ENCODE data around the gene ERC2. TPM values are rescaled to one million over a fixed set of nuclear protein-coding genes. Genes with fewer than 3 reads are reported as not detected.
A peak's percentile ranks its signal among the peaks of the same experiment; 100 is the strongest.

ERC2 gene
- total RNA-seq, 2 donors from 2014 or later = 0.33 to 1.2 TPM

DNA sequence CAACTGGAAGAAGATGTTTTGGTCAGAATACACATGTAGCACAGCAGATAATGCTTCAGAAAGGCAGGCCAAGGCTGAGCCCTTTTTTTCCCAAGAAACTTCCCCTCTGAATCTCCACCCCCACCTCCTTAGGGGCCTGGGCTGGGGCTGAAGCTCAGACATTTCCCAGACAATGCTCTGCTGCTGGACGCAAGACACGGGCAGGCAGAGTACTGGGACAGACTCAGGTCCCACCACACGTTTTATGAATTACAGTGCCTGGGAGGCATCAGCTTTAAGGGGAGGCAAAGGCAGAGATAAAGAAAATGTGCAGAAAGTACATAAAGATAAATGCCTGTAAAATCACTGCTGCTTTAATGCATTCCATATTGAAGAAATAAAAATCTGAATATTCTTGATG is 479.4 kb downstream of the ERC2 start:
- DNase-seq (ENCODE audit: low spot score) = no peak
- Mint-ChIP-seq H3K27me3 (no peaks in the 10 kb centered on the region), H3K4me3 (no peak overlapping the region), H3K9me3 (no peaks in the 10 kb centered on the region), H3K36me3 (no peaks in the 10 kb centered on the region), H3K27ac (no peak overlapping the region), H3K4me1 (ENCODE audit: low read depth in 2 of 2) (no peaks in the 10 kb centered on the region)
- ATAC-seq = no peak

DNA sequence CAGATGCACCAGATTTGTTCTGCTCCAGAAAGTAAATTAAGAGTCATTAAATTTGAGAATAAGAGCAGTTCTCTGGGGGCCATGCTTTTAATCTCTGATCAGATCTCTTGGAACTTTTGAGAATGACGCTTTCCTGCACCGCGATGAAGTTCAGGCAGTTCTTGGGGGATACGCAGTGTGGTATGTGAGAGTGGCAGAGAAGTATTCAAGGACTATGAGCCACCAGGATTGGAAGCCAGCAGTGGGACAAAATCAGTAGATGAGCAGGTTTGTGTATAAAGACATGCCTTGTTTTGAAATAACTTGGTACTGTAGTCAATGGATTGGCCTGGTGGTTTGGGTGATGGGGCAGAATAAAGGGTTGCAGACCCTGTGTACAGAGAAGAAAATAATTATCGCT is 483.6 kb downstream of the ERC2 start:
- ATAC-seq (no peak), DNase-seq (ENCODE audit: low spot score) (no peak)
- no peaks in the 10 kb centered on the region for H3K36me3 Mint-ChIP-seq
- H3K27me3 Mint-ChIP-seq = no peaks in the 10 kb centered on the region
- H3K4me1 Mint-ChIP-seq (ENCODE audit: low read depth in 2 of 2) = no peaks in the 10 kb centered on the region
- no peak overlapping the region for H3K4me3 Mint-ChIP-seq
- H3K9me3 Mint-ChIP-seq = no peaks in the 10 kb centered on the region
- no peak overlapping the region for H3K27ac Mint-ChIP-seq

DNA sequence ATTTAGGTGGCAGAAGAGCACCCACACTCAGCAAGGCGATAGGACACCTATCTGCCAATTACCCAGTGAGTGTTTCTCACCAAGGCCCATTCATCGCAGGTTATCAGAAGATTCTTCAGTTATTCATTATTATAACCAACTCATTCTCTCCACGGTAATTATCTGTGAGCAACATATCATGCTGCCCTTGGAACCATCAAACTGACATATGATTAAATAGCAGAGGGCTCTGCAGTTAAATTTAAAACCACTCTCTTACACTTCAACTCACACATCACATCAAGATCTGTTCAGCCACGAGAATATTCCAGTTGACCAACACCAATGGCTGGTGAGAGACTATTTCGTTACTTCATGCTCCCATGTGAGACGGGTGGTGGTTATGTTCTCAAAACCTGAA is 489.3 kb downstream of the ERC2 start:
- Mint-ChIP-seq H3K4me1 (ENCODE audit: low read depth in 2 of 2) (no peaks in the 10 kb centered on the region), H3K36me3 (no peaks in the 10 kb centered on the region), H3K9me3 (peaks cover 5% of the 10 kb centered on the region), H3K27ac (no peak overlapping the region), H3K27me3 (no peaks in the 10 kb centered on the region), H3K4me3 (no peak overlapping the region)
- DNase-seq (ENCODE audit: low spot score) (no peak), ATAC-seq (no peak)

DNA sequence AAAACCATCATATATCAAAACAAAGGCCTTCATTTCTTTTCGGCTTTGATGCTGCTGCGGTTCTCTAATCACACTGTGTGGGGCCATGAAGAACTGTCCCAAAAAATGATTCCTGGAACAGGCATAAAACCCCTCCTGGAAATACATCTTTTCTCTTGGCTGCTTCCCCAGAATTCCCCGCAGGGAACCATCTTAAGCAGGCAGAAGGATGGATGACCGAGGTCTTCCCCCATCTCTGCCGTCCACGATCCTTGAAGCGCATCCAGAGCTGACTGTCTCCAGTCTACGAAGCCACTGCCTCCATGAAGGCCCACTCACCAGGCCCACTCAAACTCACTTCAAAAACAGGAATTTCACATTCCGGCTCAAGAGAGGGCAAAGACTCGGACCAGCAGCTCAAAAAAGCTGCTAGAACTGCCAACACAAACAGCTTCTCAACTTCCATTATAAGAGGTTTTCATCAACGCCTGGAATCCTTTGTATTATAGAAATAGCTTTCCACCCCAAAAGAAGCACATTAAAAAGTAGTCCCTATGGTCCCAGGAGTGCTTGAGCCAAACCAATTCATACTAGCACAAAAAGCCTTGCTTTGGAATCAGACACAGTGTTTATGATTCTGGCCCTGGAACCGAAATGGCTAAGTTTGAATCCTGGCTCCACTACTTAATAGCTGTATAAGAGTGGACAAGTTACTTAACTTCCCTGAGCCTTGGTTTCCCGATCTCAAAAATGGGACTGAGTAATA is 493.7 kb downstream of the ERC2 start:
- Mint-ChIP-seq H3K36me3 (no peaks in the 10 kb centered on the region), H3K27ac (no peak overlapping the region), H3K9me3 (peaks cover 15% of the 10 kb centered on the region), H3K4me1 (ENCODE audit: low read depth in 2 of 2) (no peaks in the 10 kb centered on the region), H3K27me3 (no peaks in the 10 kb centered on the region), H3K4me3 (no peak overlapping the region)
- DNase-seq (ENCODE audit: low spot score) = no peak
- ATAC-seq = no peak

DNA sequence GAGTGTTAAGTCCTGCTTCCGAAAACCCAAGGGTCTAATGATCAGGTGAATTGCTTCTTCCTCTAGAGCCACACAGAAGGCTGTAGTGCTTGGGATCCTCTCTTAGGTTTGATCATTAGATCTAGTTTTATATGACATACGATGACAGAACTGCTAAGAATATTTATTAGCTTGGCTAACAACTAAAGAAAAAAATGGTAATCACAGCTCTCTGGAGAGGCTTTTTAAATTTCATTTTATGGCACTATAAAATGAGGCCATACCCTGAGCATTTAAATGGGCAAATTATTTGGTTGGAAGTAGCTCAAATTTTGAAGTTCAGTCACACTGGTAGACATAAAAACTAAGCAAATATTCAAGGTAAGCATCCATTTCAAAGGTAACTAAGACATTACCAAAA is 498.6 kb downstream of the ERC2 start:
- H3K27ac Mint-ChIP-seq = no peak overlapping the region
- no peaks in the 10 kb centered on the region for H3K27me3 Mint-ChIP-seq
- H3K4me3 Mint-ChIP-seq = no peak overlapping the region
- ATAC-seq (no peak), DNase-seq (ENCODE audit: low spot score) (no peak)
- no peaks in the 10 kb centered on the region for H3K4me1 Mint-ChIP-seq (ENCODE audit: low read depth in 2 of 2)
- H3K9me3 Mint-ChIP-seq = peaks cover 19% of the 10 kb centered on the region
- no peaks in the 10 kb centered on the region for H3K36me3 Mint-ChIP-seq

DNA sequence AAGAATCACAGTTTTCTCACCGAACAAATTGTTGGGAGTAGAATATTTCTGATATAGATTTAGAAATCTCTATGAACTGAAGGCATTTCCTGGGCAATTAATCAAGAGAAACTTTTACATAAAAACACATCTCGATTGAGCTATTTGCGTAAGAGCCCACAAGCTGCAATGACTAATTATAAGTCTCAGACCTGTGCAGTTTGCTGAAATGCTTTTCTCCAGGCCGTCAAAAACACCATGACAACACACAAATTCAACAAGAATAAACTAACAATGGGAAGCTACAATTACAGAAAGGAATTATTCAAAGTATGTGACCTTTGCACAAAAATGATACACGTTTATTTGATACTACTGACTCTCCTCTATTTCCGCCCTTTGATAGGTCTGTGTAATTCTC is 499.9 kb downstream of the ERC2 start:
- no peaks in the 10 kb centered on the region for H3K4me1 Mint-ChIP-seq (ENCODE audit: low read depth in 2 of 2)
- no peak overlapping the region for H3K27ac Mint-ChIP-seq
- H3K9me3 Mint-ChIP-seq = peaks cover 19% of the 10 kb centered on the region
- no peak overlapping the region for H3K4me3 Mint-ChIP-seq
- DNase-seq (ENCODE audit: low spot score) (no peak), ATAC-seq (no peak)
- no peaks in the 10 kb centered on the region for H3K27me3 Mint-ChIP-seq
- H3K36me3 Mint-ChIP-seq = no peaks in the 10 kb centered on the region

DNA sequence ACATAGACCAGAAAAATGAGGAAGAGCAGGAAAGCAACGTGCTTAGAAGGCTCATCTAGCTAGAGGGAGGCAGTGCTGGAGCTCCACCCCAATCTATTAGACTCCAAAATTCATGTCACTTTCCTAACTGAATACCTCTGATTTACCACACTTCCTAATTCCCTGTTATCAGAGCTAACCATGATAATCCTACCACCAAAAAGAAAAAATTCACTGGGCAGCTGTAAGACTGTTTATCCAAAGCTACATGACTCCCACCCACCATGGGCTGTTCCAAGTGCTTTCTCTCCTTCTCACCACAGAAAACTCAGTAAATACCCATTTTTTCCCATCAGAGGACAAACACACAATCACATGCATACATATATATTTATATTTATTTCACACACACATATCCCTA is 501.7 kb downstream of the ERC2 start:
- H3K36me3 Mint-ChIP-seq = no peaks in the 10 kb centered on the region
- ATAC-seq (no peak), DNase-seq (ENCODE audit: low spot score) (no peak)
- H3K4me1 Mint-ChIP-seq (ENCODE audit: low read depth in 2 of 2) = no peaks in the 10 kb centered on the region
- H3K9me3 Mint-ChIP-seq = peaks cover 12% of the 10 kb centered on the region
- H3K4me3 Mint-ChIP-seq = no peak overlapping the region
- H3K27ac Mint-ChIP-seq = no peak overlapping the region
- no peaks in the 10 kb centered on the region for H3K27me3 Mint-ChIP-seq

DNA sequence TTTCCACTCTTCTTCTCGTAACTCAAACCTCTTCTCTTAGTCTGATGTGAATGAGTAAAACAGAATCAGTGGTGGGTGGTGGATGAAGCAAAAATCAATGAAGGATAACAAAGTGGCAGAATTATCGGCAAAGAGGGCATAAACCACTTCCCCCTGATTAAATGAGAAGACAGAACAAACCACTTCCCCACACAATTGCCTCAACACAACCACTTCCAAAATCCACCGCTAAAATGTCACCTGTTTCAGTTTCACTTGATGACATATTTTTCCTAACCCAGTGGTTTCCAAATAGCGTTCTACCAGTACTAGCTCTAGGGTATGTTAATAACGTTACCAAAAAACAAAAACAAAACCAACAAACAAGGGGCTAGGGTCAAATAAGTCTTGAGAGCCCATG is 502.5 kb downstream of the ERC2 start:
- H3K4me3 Mint-ChIP-seq = no peak overlapping the region
- no peak overlapping the region for H3K27ac Mint-ChIP-seq
- H3K9me3 Mint-ChIP-seq = peaks cover 16% of the 10 kb centered on the region
- H3K27me3 Mint-ChIP-seq = no peaks in the 10 kb centered on the region
- no peak for DNase-seq (ENCODE audit: low spot score)
- no peaks in the 10 kb centered on the region for H3K36me3 Mint-ChIP-seq
- ATAC-seq = no peak
- H3K4me1 Mint-ChIP-seq (ENCODE audit: low read depth in 2 of 2) = no peaks in the 10 kb centered on the region

DNA sequence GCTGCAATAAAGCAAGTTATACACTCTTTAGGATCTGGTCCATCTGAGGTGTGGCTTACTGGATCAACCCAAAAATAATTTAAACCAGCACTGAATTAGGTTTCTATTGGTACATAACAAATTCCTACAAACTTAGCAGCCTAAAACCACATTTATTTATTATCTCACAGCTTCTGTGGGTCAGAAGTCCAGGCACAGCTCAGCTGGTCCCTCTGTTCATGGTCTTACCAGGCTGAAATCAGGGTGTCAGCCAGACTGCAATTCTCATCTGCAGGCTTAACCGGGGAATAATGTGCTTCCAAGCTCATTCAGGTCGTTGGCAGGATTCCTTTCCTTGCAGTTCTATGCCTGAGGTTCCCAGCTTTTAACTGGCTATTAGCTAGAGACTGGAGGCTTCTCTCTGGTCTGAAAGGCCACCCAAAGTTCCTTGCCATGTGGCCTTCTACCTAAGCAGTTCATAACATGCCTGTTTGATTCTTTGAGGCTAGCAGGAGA is 503.7 kb downstream of the ERC2 start:
- Mint-ChIP-seq H3K36me3 (no peaks in the 10 kb centered on the region), H3K27ac (no peak overlapping the region), H3K4me3 (no peak overlapping the region), H3K27me3 (no peaks in the 10 kb centered on the region), H3K4me1 (ENCODE audit: low read depth in 2 of 2) (no peaks in the 10 kb centered on the region), H3K9me3 (peaks cover 13% of the 10 kb centered on the region)
- ATAC-seq (no peak), DNase-seq (ENCODE audit: low spot score) (no peak)

DNA sequence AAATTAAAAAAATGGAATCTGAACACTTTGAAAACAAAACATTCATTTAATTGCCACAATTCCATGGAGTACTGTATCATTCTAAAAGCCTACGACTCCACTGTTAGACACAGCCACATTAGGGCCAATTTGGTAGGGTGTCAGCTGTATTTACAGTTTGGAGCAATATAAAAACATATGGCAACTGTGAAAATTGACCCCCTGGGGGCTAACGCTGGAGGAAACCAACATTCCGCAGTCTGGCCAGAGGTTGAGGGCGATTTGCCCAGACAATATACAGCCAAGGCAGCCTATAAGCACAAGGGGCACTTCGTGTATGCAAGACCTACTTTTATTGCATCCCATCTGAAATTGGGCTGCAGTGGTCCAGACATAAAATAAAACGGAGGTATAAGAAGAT is 504.7 kb downstream of the ERC2 start:
- Mint-ChIP-seq H3K4me3 (no peak overlapping the region), H3K36me3 (no peaks in the 10 kb centered on the region), H3K9me3 (peaks cover 8% of the 10 kb centered on the region), H3K4me1 (ENCODE audit: low read depth in 2 of 2) (no peaks in the 10 kb centered on the region), H3K27me3 (no peaks in the 10 kb centered on the region), H3K27ac (no peak overlapping the region)
- ATAC-seq (no peak), DNase-seq (ENCODE audit: low spot score) (no peak)

DNA sequence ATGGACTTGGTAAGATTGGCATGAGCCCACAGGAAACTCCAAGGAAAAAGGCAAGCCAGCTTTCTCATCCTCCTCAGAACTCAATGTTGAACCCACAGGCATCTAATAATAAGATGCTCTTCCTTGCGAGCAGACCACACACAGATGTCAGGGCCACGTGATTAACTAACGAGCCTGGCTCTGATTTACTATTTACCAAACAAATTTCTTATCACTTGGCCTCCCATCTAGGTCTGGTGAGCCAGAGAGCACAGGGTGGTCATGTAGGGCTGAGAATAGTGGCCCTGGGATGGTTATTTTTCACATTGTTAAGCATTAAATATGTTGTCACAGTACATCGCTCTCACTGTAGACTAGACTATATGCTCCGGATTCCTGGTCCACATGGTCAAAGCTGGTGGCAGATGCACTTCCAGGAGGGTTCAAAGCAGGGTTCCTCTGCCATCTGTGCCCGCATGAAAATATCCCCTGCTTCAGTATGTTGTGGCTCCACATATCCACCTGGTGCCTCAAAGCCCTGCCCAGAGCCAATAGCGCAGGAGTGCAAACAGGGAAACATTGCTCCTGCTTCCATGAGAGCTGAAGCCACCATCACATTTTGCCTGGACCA is 508.7 kb downstream of the ERC2 start:
- no peak overlapping the region for H3K27ac Mint-ChIP-seq
- ATAC-seq (no peak), DNase-seq (ENCODE audit: low spot score) (no peak)
- H3K27me3 Mint-ChIP-seq = no peaks in the 10 kb centered on the region
- H3K36me3 Mint-ChIP-seq = no peaks in the 10 kb centered on the region
- no peaks in the 10 kb centered on the region for H3K4me1 Mint-ChIP-seq (ENCODE audit: low read depth in 2 of 2)
- H3K4me3 Mint-ChIP-seq = no peak overlapping the region
- peaks cover 8% of the 10 kb centered on the region for H3K9me3 Mint-ChIP-seq

DNA sequence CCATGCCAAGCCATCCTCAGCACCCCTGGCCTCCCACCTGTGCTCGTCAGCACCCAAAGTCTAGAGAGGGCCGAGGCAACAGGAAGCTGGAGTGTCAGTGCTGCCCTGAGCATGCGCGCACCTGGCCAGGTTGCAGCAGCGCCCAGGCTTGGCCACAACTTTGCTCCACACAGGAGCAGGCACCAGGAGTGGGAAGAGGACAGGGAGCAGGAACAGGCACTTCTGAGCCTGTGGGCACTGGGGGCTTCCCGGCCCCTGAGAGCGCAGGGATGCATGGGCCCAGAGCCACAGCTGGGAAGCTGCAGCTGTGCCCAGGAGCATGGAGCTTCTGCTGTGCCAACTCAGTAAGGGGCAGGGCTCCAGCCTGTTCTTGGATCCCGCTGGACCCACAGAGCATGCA is 509.7 kb downstream of the ERC2 start:
- H3K27ac Mint-ChIP-seq = no peak overlapping the region
- DNase-seq (ENCODE audit: low spot score) (no peak), ATAC-seq (peak; percentile 23 to 25)
- peaks cover 8% of the 10 kb centered on the region for H3K9me3 Mint-ChIP-seq
- H3K36me3 Mint-ChIP-seq = no peaks in the 10 kb centered on the region
- no peaks in the 10 kb centered on the region for H3K27me3 Mint-ChIP-seq
- H3K4me3 Mint-ChIP-seq = no peak overlapping the region
- H3K4me1 Mint-ChIP-seq (ENCODE audit: low read depth in 2 of 2) = no peaks in the 10 kb centered on the region

DNA sequence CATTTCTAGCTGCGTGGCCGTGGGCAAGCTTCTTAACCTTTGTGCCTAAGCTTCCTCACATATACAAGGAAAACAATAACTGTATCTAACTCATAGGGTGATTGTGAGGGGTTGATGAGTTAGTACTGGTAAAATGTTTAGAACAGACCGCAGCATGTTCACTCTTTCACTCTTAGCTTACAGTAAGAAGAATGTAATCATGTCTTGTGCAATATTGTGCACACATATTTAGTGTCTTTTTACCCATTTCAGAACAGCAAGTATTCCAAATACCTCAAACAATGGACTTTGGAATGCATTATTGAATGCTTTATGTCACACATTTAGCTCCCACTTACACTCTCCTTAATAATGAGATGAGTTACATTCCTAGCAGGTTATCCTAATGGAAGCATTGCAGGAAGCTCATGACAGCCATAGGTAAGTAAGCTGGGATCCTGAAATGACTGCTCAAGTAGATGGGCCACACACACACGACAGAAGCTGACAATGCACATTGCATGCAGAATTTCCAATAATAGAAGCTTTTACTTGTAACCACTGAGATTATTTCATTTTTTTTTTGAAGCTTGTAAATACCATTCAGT is 512.3 kb downstream of the ERC2 start:
- no peaks in the 10 kb centered on the region for H3K27me3 Mint-ChIP-seq
- no peak overlapping the region for H3K27ac Mint-ChIP-seq
- no peaks in the 10 kb centered on the region for H3K36me3 Mint-ChIP-seq
- no peak overlapping the region for H3K4me3 Mint-ChIP-seq
- no peaks in the 10 kb centered on the region for H3K4me1 Mint-ChIP-seq (ENCODE audit: low read depth in 2 of 2)
- ATAC-seq = no peak
- peaks cover 3% of the 10 kb centered on the region for H3K9me3 Mint-ChIP-seq
- no peak for DNase-seq (ENCODE audit: low spot score)

DNA sequence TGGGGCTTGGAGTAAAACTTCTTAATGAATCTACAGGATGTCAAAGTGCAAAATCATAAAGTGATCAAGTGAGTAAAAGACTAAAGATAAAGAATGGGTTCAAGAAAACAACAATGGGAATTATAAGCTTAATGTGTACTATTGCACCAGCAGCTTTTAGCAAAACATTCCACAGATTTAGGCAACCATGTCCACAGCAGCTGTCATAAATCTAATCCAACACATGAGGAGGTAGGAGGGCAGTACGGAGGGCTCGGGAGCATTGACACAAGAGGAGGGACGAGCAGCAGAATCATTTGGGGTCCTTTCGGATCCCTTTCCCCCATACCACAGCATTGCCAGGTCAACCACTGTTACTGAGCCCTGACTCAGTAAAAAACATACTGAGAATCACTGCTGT is 516.9 kb downstream of the ERC2 start:
- DNase-seq (ENCODE audit: low spot score) (no peak), ATAC-seq (no peak)
- no peak overlapping the region for H3K4me3 Mint-ChIP-seq
- H3K9me3 Mint-ChIP-seq = no peaks in the 10 kb centered on the region
- no peaks in the 10 kb centered on the region for H3K27me3 Mint-ChIP-seq
- H3K27ac Mint-ChIP-seq = no peak overlapping the region
- no peaks in the 10 kb centered on the region for H3K36me3 Mint-ChIP-seq
- H3K4me1 Mint-ChIP-seq (ENCODE audit: low read depth in 2 of 2) = no peaks in the 10 kb centered on the region
